Limb (tissue), 2 donors: ENCODE results near the gene MED13.
A peak's percentile ranks its signal among the peaks of the same experiment; 100 is the strongest.

Experiments
- DNase-seq, 2 donors: peaks; one replicate each; pipeline ENCODE4 v3.0.0-alpha.2; 2016; ENCODE audit errors: extremely low spot score in 2 of 2

MED13 gene, protein sequence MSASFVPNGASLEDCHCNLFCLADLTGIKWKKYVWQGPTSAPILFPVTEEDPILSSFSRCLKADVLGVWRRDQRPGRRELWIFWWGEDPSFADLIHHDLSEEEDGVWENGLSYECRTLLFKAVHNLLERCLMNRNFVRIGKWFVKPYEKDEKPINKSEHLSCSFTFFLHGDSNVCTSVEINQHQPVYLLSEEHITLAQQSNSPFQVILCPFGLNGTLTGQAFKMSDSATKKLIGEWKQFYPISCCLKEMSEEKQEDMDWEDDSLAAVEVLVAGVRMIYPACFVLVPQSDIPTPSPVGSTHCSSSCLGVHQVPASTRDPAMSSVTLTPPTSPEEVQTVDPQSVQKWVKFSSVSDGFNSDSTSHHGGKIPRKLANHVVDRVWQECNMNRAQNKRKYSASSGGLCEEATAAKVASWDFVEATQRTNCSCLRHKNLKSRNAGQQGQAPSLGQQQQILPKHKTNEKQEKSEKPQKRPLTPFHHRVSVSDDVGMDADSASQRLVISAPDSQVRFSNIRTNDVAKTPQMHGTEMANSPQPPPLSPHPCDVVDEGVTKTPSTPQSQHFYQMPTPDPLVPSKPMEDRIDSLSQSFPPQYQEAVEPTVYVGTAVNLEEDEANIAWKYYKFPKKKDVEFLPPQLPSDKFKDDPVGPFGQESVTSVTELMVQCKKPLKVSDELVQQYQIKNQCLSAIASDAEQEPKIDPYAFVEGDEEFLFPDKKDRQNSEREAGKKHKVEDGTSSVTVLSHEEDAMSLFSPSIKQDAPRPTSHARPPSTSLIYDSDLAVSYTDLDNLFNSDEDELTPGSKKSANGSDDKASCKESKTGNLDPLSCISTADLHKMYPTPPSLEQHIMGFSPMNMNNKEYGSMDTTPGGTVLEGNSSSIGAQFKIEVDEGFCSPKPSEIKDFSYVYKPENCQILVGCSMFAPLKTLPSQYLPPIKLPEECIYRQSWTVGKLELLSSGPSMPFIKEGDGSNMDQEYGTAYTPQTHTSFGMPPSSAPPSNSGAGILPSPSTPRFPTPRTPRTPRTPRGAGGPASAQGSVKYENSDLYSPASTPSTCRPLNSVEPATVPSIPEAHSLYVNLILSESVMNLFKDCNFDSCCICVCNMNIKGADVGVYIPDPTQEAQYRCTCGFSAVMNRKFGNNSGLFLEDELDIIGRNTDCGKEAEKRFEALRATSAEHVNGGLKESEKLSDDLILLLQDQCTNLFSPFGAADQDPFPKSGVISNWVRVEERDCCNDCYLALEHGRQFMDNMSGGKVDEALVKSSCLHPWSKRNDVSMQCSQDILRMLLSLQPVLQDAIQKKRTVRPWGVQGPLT (N-terminal part only)

GRCh38 chr17:62064791-62065563 lies at the start of gene MED13:
MED13 (minus strand) TSS chr17:62065278; CDS start chr17:62065205, 73 bp downstream.
- DNase-seq, result peak; percentile 32 to 79

DNA sequence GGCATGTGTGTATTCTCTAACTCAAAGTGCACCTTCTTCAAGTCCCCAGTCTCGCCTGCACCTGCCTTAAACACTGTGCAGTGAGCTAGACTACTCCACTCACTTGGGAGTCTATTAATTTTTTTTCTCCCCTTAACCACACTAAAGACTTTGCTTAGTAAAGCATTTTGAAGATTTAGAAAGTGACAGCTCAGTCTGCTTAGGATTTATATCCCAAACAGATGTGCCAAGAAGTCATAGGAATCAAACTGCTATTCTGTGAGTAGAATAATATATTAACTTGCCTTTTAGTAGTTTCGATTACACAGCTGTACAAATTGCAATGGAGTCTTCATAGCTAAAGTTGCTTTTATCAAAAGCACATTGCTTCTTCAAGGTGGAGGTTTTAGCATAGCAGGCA lies 47.2 kb upstream of the MED13 start:
- DNase-seq, result no peak

DNA sequence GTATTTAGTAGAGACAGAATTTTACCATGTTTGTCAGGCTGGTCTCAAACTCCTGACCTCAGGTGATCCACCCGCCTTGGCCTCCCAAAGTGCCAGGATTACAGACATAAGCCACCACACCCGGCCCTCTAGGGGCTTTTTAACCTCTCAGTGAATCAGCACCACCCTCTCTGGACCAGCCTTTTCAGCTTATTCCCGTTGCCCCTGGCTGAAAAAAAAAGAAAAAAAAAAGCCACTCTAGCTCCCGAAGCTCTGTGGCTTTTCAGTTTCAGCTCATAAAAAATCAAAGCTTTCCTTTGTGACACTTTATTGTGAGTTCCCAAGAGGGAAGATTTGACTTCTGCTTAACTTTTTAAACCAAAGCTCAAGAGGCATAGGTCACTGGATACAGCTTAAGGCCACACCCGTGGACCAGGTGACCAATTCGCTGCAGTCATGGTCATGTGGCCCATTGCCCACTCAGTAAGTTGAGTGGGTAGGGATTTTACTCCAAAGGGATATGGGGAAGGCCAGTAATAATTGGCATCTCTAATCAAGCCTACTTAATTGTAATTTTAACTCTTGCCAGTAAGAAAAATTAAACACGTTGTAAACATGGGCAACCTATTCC lies 46.6 kb upstream of the MED13 start:
- DNase-seq, result no peak

GRCh38 chr17:62110923-62111484 lies 45.9 kb upstream of the MED13 start:
- no peak for DNase-seq

DNA sequence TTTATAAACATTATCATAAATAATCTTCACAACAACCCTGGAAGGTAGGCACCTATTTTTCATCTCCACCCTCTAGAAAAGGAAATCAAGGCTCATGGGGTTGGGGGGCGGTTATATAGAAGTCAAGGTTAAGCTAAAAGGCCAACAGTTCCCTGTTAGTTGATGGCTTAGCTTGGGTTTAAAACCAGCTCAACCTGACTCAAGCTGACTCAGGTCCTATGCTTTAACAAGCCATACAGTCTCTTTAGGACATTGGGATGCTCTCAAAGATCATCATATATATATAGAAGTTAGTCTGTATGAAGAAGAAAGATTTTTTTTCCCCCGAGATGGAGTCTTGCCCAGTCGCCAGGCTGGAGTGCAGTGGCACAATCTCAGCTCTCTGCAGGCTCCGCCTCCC lies 44.8 kb upstream of the MED13 start:
- DNase-seq, result no peak

GRCh38 chr17:62109378-62109902 lies 44.4 kb upstream of the MED13 start:
- no peak for DNase-seq

- no peak for DNase-seq
These were observed 40.8 kb upstream of the MED13 start for GRCh38 chr17:62105861-62106260.

DNA sequence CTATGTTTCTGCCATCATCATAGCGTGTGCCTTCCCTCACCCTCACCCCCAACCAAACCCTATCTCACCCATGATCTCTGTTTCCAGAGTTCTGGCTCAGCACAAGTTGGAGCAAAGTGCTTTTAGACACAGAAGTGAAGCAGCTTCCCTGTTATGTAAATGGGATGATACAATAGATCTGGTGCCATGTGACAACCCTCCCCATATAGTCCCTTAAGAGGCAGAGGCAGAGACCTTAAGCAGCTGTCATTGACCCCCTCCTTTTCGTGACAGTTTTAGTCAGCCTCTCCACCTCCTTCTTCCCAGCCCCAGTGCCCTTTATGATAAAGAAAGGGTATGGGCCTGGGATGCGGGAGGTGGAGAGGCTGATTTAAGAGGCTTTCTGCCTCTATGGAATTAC lies 40.3 kb upstream of the MED13 start:
- no peak for DNase-seq

- no peak for DNase-seq
These were observed 36.4 kb upstream of the MED13 start for GRCh38 chr17:62101515-62101914.

DNA sequence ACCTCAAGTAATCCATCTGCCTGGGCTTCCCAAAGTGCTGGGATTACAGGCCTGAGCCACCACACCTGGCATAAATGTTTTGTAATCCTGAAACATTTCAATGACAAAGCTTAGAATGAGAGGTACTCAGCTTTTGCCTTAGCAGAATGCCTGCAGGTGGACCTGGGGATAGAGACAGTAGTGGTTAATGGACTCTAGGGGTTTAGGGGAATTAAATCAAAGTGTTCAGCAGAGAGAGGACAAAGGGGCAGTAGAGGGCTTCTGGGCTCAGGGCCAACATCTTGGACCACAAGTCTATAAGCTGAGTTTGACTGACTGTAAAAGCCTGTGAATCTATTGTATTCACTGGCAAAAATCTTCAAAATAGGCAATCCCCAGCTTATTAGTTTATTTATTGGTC lies 36.0 kb upstream of the MED13 start:
- no peak for DNase-seq

- DNase-seq, result no peak
These were observed 35.0 kb upstream of the MED13 start for GRCh38 chr17:62100055-62100454.

DNA sequence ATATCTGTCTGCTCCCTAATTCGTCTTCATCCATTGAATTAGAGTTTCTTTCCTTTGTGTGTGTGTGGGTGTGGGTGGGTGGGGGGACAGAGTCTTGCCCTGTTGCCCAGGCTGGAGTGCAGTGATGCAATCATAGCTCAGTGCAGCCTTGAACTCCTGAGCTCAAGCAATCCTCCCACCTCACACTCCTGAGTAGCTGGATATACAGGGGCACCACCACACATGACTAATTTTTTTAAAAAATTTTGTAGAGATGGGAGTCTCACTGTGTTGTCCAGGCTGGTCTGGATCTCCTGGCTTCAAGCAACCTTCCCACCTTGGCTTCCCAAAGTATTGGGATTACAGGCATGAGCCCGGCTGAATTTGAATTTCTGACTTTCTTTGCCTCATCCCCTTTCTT lies 34.5 kb upstream of the MED13 start:
- DNase-seq, result no peak

DNA sequence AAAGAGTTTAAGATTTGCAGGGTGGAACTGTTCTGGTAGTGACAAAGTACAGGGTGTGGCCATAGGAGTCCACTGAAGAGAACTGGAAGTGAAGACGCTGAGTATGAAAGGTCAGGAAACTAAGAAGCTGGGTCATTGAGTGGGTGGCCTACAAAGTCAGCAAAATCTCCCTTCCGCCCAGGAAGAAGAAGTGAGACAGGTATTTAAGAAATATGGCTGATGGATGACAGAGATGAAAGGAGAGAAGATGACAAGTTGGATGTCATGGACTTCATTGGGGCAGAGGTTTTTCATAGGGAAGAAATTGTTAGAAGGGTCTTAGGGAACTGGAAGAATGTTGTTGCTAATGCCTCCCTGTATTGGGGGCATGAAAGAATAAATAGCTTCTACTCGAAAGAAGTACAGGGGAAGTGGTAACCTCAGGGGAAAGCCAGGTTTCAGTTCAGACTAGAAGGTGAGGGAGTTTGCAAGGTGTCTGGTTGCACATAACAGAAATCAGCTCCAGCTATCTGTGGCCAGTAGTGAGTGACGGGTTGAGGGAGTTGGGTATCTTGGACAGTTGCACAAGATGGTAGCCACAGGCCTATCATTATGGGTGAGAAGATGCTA lies 33.6 kb upstream of the MED13 start:
- no peak for DNase-seq

- no peak for DNase-seq
These were observed 31.3 kb upstream of the MED13 start for GRCh38 chr17:62096401-62096670.

DNA sequence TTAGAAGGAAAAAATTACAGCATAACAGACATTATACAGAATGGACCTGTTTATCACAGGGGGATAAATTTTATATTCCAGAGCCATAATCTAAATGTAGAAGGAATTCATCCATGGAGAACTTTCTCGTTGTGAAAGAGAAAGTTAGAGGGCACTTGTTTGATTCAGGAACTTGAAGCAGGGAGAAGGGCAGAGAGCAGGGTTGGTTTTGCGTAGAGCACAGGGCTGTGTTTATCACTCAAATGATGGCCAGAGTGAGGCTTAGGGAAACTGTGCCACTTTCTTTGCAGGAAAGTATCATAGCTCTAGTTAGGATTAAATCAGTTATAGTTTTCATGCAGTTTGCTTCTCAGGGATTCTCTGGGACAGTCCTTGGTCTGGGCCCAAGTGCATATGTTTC lies 29.1 kb upstream of the MED13 start:
- DNase-seq, result no peak

- no peak for DNase-seq
These were observed 28.4 kb upstream of the MED13 start for GRCh38 chr17:62093188-62094155.

GRCh38 chr17:62092784-62093183 lies 27.7 kb upstream of the MED13 start:
- DNase-seq, result no peak

DNA sequence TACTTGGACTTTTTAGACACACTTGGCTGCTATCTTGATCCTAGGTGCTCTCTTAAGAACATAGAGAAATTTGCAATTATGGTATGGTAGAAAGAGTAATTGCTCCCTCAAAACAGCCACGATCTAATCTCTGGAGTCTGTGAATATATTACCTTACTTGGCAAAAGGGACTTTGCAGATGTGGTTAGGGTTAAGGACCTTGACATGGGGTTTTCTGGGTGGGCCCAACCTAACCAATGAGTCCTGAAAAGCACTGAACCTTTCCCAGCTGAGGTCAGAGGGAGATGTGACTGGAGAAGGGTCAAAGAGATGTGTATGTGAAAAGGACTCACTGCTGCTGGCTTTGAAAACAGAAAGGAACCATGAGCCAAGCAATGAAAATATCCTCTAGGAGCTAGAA lies 26.7 kb upstream of the MED13 start:
- DNase-seq, result no peak

- DNase-seq, result no peak
These were observed 25.8 kb upstream of the MED13 start for GRCh38 chr17:62090868-62091267.
